Vagina (tissue), 2 donors: ENCODE data around the gene ALDH1B1. TPM values are rescaled to one million over a fixed set of nuclear protein-coding genes. Genes with fewer than 3 reads are reported as not detected.

ENCODE experiments used
- DNase-seq, 2 donors: peaks; one replicate each; pipeline ENCODE4 v3.0.0-alpha.2; 2017; ENCODE audit errors: extremely low spot score in 2 of 2
- H3K27ac ChIP-seq: fragments of 200-600 bp; sonication (generic); one replicate; pipeline ENCODE4 v1.5.1; 2019
- H3K27me3 ChIP-seq: fragments of 200-600 bp; sonication (generic); one replicate; pipeline ENCODE4 v1.5.1; 2019
- H3K36me3 ChIP-seq, 2 donors: fragments of 200-600 bp; sonication (generic); one replicate each; pipeline ENCODE4 v1.5.1; 2017 to 2019
- H3K4me1 ChIP-seq: fragments of 200-600 bp; sonication (generic); one replicate; pipeline ENCODE4 v1.5.1; 2019
- H3K4me3 ChIP-seq, 2 donors: fragments of 200-600 bp; sonication (generic); 1 replicate in 1 of 2; 2 replicates in 1 of 2; pipeline ENCODE4 v1.5.1; 2016 to 2019
- H3K9me3 ChIP-seq: fragments of 200-600 bp; sonication (generic); one replicate; pipeline ENCODE4 v1.5.1; 2019
- POLR2A ChIP-seq, 2 donors: fragments of 450-650 bp; IDR thresholded peaks; one replicate each; pipeline ENCODE4 v1.6.1; 2017; ENCODE audit warnings: antibody characterized with exemption in 2 of 2, mild to moderate bottlenecking in 2 of 2, moderate library complexity in 2 of 2
- POLR2AphosphoS5 ChIP-seq, 2 donors: sonication (generic); formaldehyde crosslinking; IDR thresholded peaks; one replicate each; pipeline ENCODE4 v1.9.0; 2017; ENCODE audit warnings: antibody characterized with exemption in 2 of 2, mild to moderate bottlenecking in 2 of 2, low read depth in 1 of 2; ENCODE audit not compliant: insufficient read depth in 1 of 2
- intact Hi-C: fragments of 100-400 bp; cut with DNase I; formaldehyde crosslinking; loops from one replicate; pipeline ENCODE4 v1.15.1; 2023
- total RNA-seq: library from RNA; depleted of rRNA; stranded (reverse); fragments of >200 nt; gene quantifications from one replicate; pipeline ENCODE4 v1.2.3, GENCODE V29; 2016
- TF ChIP-seq, protein P1 (sequence below), 3 experiments: fragments of 450-650 bp in 2 of 3; fragments of 200-600 bp in 1 of 3; sonication (generic) in 1 of 3; IDR thresholded peaks; one replicate each; pipeline ENCODE4 v1.5.1; 2017 to 2019; ENCODE audit warnings: antibody characterized with exemption in 3 of 3, mild to moderate bottlenecking in 2 of 3, moderate library complexity in 2 of 3

ALDH1B1 gene
- total RNA-seq, 1 donor from 2014 or later: 13.3 TPM

- H3K27ac ChIP-seq: no peak overlapping the region
- TF ChIP-seq POLR2A (IDR thresholded peaks at IDR 0.05) (no peak), POLR2AphosphoS5 (IDR thresholded peaks at IDR 0.05; ENCODE audit: insufficient read depth in 1 of 2, low read depth in 1 of 2) (no peak)
- TF ChIP-seq, protein P1, sequence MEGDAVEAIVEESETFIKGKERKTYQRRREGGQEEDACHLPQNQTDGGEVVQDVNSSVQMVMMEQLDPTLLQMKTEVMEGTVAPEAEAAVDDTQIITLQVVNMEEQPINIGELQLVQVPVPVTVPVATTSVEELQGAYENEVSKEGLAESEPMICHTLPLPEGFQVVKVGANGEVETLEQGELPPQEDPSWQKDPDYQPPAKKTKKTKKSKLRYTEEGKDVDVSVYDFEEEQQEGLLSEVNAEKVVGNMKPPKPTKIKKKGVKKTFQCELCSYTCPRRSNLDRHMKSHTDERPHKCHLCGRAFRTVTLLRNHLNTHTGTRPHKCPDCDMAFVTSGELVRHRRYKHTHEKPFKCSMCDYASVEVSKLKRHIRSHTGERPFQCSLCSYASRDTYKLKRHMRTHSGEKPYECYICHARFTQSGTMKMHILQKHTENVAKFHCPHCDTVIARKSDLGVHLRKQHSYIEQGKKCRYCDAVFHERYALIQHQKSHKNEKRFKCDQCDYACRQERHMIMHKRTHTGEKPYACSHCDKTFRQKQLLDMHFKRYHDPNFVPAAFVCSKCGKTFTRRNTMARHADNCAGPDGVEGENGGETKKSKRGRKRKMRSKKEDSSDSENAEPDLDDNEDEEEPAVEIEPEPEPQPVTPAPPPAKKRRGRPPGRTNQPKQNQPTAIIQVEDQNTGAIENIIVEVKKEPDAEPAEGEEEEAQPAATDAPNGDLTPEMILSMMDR (IDR thresholded peaks at IDR 0.05): no peak
- intact Hi-C loops: no loop called here
- H3K4me1 ChIP-seq: no peaks in the 10 kb centered on the region
- H3K9me3 ChIP-seq: no peaks in the 10 kb centered on the region
- no peaks in the 10 kb centered on the region for H3K27me3 ChIP-seq
- no peak for DNase-seq
- no peaks in the 10 kb centered on the region for H3K36me3 ChIP-seq
- H3K4me3 ChIP-seq: no peak overlapping the region
Observed at GRCh38 chr9:38406476-38407186, 14.1 kb downstream of the ALDH1B1 start.

DNA sequence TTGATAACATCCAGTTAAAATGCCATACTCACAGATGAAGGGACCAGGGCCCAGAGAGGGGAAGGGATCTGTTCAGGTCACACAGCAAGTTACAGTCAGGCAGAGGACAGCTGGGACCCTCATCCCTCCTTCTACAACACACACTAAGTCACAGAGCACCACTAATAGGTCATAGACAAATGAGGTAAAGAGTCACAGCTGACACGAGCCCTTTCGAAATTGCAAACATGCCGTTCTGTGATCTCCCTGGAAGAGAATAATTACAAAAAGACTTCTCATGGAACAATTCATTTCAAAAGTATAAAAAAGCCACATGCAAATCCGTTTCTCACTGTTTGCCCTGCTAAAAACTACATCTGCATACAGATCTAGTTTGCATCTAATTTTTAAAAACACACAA is 16.2 kb downstream of the ALDH1B1 start:
- intact Hi-C loops: no loop called here
- DNase-seq: no peak
- no peak for TF ChIP-seq POLR2AphosphoS5 (IDR thresholded peaks at IDR 0.05; ENCODE audit: insufficient read depth in 1 of 2, low read depth in 1 of 2)

GRCh38 chr9:38412751-38413150 is 20.2 kb downstream of the ALDH1B1 start:
- H3K36me3 ChIP-seq: no peaks in the 10 kb centered on the region
- no peaks in the 10 kb centered on the region for H3K27me3 ChIP-seq
- intact Hi-C loops: loop anchor here (10.0 kb wide), 1 partner anchor 508 kb away; the partner anchor contains the start of gene SLC25A51
- no peak for DNase-seq
- TF ChIP-seq POLR2AphosphoS5 (IDR thresholded peaks at IDR 0.05; ENCODE audit: insufficient read depth in 1 of 2, low read depth in 1 of 2) (no peak), POLR2A (IDR thresholded peaks at IDR 0.05) (no peak)
- TF ChIP-seq, protein P1 (IDR thresholded peaks at IDR 0.05): no peak
- no peaks in the 10 kb centered on the region for H3K4me1 ChIP-seq
- H3K27ac ChIP-seq: no peak overlapping the region
- H3K9me3 ChIP-seq: no peaks in the 10 kb centered on the region
- no peak overlapping the region for H3K4me3 ChIP-seq

More for the DNA sequence above, 16.2 kb downstream of the ALDH1B1 start:
- H3K9me3 ChIP-seq: no peaks in the 10 kb centered on the region
- no peak overlapping the region for H3K27ac ChIP-seq
- no peak overlapping the region for H3K4me3 ChIP-seq
- no peaks in the 10 kb centered on the region for H3K36me3 ChIP-seq
- H3K27me3 ChIP-seq: no peaks in the 10 kb centered on the region
- H3K4me1 ChIP-seq: no peaks in the 10 kb centered on the region

DNA sequence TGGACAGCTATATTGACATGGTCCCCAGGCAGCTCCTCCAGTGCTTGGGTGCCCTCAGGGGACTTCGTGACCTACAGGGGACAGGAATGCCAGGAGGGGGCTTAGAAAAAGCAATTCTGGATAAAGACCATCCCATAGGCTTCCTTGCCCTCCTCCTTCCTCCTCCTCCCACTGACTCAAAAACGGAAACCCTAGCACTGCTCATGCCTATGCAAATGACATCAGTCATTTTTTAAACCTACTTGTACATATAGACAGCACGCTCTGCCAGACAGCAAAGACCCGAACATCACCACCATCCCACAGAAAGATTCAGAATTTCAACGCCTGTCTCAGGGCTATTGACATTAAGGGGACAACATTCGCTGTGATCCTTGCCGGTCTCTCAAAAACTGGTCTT is 20.8 kb downstream of the ALDH1B1 start:
- no peaks in the 10 kb centered on the region for H3K27me3 ChIP-seq
- TF ChIP-seq POLR2A (IDR thresholded peaks at IDR 0.05): no peak
- TF ChIP-seq, protein P1 (IDR thresholded peaks at IDR 0.05): no peak
- TF ChIP-seq POLR2AphosphoS5 (IDR thresholded peaks at IDR 0.05; ENCODE audit: insufficient read depth in 1 of 2, low read depth in 1 of 2): no peak
- no peaks in the 10 kb centered on the region for H3K9me3 ChIP-seq
- H3K4me3 ChIP-seq: no peak overlapping the region
- no peaks in the 10 kb centered on the region for H3K36me3 ChIP-seq
- DNase-seq: no peak
- H3K4me1 ChIP-seq: no peaks in the 10 kb centered on the region
- H3K27ac ChIP-seq: no peak overlapping the region
- intact Hi-C loops: loop anchor here (10.0 kb wide), 1 partner anchor 508 kb away; the partner anchor contains the start of gene SLC25A51

- Histone ChIP-seq H3K4me3 (no peak overlapping the region), H3K9me3 (no peaks in the 10 kb centered on the region), H3K27ac (no peak overlapping the region), H3K36me3 (no peaks in the 10 kb centered on the region), H3K27me3 (no peaks in the 10 kb centered on the region), H3K4me1 (no peaks in the 10 kb centered on the region)
- no peak for DNase-seq
- intact Hi-C loops: loop anchor here (10.0 kb wide), 1 partner anchor 509 kb away; the partner anchor contains the start of gene SLC25A51
- TF ChIP-seq POLR2A (IDR thresholded peaks at IDR 0.05) (no peak), POLR2AphosphoS5 (IDR thresholded peaks at IDR 0.05; ENCODE audit: insufficient read depth in 1 of 2, low read depth in 1 of 2) (no peak)
- TF ChIP-seq, protein P1 (IDR thresholded peaks at IDR 0.05): no peak
Observed at GRCh38 chr9:38414040-38414723, 21.7 kb downstream of the ALDH1B1 start.
